ENCODE data around the gene KEAP1. TPM values are rescaled to one million over a fixed set of nuclear protein-coding genes. Genes with fewer than 3 reads are reported as not detected.

The KEAP1 gene
- total and polyA plus RNA-seq, 10 of the 15 experiments (the other 5 are each of a cell fraction or from before 2014, with no cell fraction given) = 1.4 to 87.7 (median 48.6) TPM

- H3K4me1 ChIP-seq (ENCODE audit: control insufficient read depth, insufficient read depth, low read length) = no peaks in the 10 kb centered on the region
- H3K4me3 ChIP-seq = no peak overlapping the region
- no TSS peak for BruUV-seq (replicated peaks)
- H3K36me3 ChIP-seq (ENCODE audit: control insufficient read depth in 2 of 2, insufficient read depth in 2 of 2, low read length in 1 of 2) = peaks cover 0 to 2% of the 10 kb centered on the region in 2 experiments; a peak in 3 of 4 replicates
- no peak for TF ChIP-seq ETV6 (conservative IDR thresholded peaks at IDR 0.05 in 1 of 2, IDR thresholded peaks at IDR 0.05 in 1 of 2; ENCODE audit: borderline replicate concordance in 1 of 2, low read depth in 1 of 2)
- TF ChIP-seq RBBP5 (conservative IDR thresholded peaks at IDR 0.05) = no peak
- no peak for TF ChIP-seq PML (IDR thresholded peaks at IDR 0.05; ENCODE audit: low read length)
- no peak for TF ChIP-seq TCF7 (IDR thresholded peaks at IDR 0.05; ENCODE audit: borderline replicate concordance)
- no peak for TF ChIP-seq ZBTB11 (CRISPR knock-in tag; IDR thresholded peaks at IDR 0.05)
- no peak for TF ChIP-seq EGR1 (IDR thresholded peaks at IDR 0.05; ENCODE audit: borderline replicate concordance in 1 of 2, low read depth in 2 of 2, low read length in 2 of 2)
- TF ChIP-seq SP1 (IDR thresholded peaks at IDR 0.05; ENCODE audit: low read depth, low read length) = no peak
- no peak for TF ChIP-seq KDM1A (IDR thresholded peaks at IDR 0.05; ENCODE audit: borderline replicate concordance)
- no peak for TF ChIP-seq RAD21 (IDR thresholded peaks at IDR 0.05; ENCODE audit: insufficient read depth, low read depth, low read length)
- no peak overlapping the region for H3K4me2 ChIP-seq (ENCODE audit: control insufficient read depth, insufficient read depth)
- ChIA-PET POLR2A (interaction anchor here (0.5 kb wide), 1 partner anchor 39 kb away, joined by 4 read pairs; no protein-coding TSS in a partner anchor), SMC1A (ENCODE audit: uncharacterized antibody, unreplicated experiment) (no interaction called here), CTCF (interaction anchor here (0.7 kb wide), 1 partner anchor 180 kb away, joined by 3 read pairs; the partner anchor contains the start of gene ICAM1), RAD21 (ENCODE audit: unreplicated experiment) (no interaction called here)
- no peaks in the 10 kb centered on the region for H4K20me1 ChIP-seq (ENCODE audit: control insufficient read depth, insufficient read depth)
- H3K9me3 ChIP-seq (replicated peaks; ENCODE audit: control insufficient read depth, insufficient read depth, low read length) = no peaks in the 10 kb centered on the region
- no peak for DNase-seq (ENCODE audit: low read depth, low spot score)
- in situ Hi-C loops (cut with MboI) = no loop called here
- no peaks in the 10 kb centered on the region for H3K27me3 ChIP-seq (replicated peaks in 1 of 2; ENCODE audit: control insufficient read depth in 2 of 2, insufficient read depth in 2 of 2, low read length in 1 of 2)
- no peak overlapping the region for H3K9ac ChIP-seq (ENCODE audit: control insufficient read depth, insufficient read depth, low read length)
- FAIRE-seq = no peak
- no peaks in the 10 kb centered on the region for H3K79me2 ChIP-seq (ENCODE audit: control insufficient read depth, insufficient read depth, low read length)
- ATAC-seq = peak; percentile 78
- intact Hi-C loops (cut with micrococcal nuclease; ENCODE audit: unreplicated experiment) = no loop called here
- no peak overlapping the region for H2AFZ ChIP-seq (ENCODE audit: control insufficient read depth, low read depth, low read length)
- H3K27ac ChIP-seq (ENCODE audit: control insufficient read depth, insufficient read depth) = no peak overlapping the region
- 74% methylated on average over 25 of the region's 25 CpGs for WGBS (ENCODE audit: insufficient coverage, insufficient replicate concordance, low lambda C conversion rate, missing lambda C conversion rate)
These were observed 52.1 kb downstream of the KEAP1 start for GRCh38 chr19:10450853-10451609.

All from GM12878 (cell line).